ENCODE data around the gene ICE2.

GRCh38 chr15:60397772-60398445 lies 81.0 kb downstream of the ICE2 start, which contains the start of gene ANXA2:
- TF ChIP-seq CTCF (IDR thresholded peaks at IDR 0.05; ENCODE audit: insufficient read depth, low read length, poor library complexity, severe bottlenecking) (no peak), EZH2phosphoT487 (conservative IDR thresholded peaks at IDR 0.05; ENCODE audit: low read length) (no peak)

All from SU-DHL-6 (cell line).